ENCODE measurements around the gene SLC24A3.

The SLC24A3 gene

DNA sequence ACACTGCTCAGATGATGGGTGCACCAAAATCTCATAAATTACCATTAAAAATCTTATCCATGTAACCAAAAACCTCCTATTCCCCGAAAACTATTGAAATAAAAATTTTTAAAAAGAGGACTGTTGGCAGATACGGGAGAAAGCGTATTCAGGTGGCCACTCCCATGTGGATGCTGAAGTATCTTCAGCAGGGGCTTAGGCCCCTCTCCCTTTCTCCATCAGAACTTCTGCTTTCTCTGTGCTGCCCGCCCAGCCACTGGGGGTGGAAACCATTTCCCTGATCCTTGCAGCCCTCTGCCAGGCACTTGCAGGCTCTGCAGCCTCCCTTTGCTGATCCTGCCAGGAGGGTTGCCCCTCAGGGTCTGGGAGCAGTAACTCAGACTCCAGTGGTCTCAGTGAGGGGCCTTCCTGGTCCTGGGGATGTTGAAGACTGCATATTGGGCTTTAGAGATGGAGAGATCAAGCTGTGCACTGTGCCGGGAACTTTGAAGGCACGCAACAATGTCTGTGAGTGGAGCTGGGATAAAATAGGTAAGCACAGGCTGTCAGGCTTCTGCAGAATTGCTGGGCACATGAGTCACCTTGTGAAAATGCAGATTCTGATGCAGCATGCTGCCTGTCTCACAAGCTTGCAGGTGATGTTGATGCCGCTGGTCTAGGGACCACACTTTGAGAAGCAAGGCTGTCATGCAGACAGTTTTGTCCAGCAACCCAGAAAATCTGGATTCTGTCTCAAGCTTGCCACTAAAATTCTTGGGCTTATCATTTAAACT lies 59.6 kb downstream of the SLC24A3 start:
- H3K27ac ChIP-seq: no peak overlapping the region
- TF ChIP-seq, protein P1, sequence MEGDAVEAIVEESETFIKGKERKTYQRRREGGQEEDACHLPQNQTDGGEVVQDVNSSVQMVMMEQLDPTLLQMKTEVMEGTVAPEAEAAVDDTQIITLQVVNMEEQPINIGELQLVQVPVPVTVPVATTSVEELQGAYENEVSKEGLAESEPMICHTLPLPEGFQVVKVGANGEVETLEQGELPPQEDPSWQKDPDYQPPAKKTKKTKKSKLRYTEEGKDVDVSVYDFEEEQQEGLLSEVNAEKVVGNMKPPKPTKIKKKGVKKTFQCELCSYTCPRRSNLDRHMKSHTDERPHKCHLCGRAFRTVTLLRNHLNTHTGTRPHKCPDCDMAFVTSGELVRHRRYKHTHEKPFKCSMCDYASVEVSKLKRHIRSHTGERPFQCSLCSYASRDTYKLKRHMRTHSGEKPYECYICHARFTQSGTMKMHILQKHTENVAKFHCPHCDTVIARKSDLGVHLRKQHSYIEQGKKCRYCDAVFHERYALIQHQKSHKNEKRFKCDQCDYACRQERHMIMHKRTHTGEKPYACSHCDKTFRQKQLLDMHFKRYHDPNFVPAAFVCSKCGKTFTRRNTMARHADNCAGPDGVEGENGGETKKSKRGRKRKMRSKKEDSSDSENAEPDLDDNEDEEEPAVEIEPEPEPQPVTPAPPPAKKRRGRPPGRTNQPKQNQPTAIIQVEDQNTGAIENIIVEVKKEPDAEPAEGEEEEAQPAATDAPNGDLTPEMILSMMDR (IDR thresholded peaks at IDR 0.05): no peak
- TF ChIP-seq ZFX (IDR thresholded peaks at IDR 0.05; ENCODE audit: borderline replicate concordance): no peak

DNA sequence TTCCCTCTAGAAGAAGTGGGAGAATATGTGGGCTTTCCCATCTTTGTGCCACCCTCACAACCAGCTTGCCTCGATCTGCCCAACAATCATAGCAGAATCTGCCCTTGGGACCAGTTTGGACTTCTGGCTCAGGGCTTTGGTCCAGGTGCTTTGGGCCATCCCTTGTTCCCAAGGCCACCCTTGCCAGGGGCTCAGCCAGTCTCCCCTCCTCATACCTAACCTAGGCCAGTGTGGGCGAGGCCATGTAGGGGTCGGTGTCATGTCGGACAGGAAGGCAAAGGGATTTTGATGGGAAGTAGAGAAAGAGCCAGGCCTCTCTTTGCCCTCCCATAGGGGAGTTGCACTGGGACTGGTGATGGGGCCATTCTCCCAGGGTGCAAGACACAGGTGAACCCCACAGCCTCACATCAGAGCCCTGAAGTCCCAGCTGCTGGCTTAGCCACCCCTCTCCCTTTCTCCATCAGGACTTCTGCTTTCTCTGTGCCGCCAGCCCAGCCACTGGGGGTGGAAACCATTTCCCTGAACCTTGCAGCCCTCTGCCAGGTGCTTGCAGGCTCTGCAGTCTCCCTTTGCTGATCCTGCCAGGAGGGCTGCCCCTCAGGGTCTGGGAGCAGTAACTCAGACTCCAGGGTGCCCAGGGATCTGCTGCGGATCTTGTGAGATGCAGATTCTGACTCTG lies 60.7 kb downstream of the SLC24A3 start:
- H3K27ac ChIP-seq: no peak overlapping the region
- TF ChIP-seq, protein P1 (IDR thresholded peaks at IDR 0.05): no peak
- no peak for TF ChIP-seq ZFX (IDR thresholded peaks at IDR 0.05; ENCODE audit: borderline replicate concordance)

DNA sequence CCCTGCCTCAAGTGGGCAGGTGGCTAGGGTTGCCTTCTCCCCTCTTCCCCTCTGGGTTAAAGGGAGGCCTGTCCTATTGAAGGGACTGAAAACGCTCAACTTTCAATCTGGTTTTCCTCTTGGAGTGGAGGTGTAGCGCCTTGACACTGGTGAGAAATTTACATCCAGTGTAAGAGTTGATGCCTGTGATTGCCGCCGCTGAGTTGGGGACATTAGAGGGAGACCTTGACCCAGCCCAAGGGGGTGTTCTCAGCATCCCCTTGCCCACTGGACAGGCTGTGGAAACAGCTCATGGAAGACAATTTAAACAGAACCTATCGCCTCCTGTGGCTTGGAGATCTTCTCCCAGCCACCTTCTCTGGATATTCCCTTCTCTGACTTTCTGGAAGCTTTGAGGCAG lies 61.6 kb downstream of the SLC24A3 start:
- TF ChIP-seq, protein P1 (IDR thresholded peaks at IDR 0.05): no peak
- no peak for TF ChIP-seq ZFX (IDR thresholded peaks at IDR 0.05; ENCODE audit: borderline replicate concordance)
- no peak overlapping the region for H3K27ac ChIP-seq

DNA sequence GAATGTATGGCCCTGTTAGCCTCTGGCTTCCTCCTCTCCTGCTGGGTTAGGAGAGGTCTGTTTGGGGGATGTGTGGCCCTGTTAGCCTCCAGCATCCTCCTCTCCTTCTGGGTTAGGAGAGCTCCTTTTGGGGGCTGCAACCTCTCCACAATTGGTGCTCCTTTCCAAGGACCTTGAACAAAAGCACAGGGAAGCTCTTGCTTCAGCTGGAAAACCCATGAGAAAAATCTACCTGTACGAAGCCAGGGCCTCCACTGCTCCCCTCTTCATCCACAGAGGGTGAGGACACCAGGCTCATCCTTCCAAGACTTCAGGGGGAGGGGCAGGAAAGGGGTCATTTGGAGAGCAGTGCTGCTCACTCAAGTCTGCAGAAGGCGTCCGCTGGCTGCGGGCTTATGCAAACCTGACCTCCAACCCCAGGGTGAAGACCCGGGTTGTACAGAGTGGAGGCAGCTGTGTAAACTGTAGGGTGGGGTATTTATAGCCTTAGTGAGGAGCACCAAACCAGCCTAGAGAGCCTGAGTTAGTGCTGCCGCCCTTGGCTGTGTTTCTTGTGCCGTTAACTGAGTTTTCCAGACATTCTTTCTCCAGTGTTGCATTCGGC lies 62.1 kb downstream of the SLC24A3 start:
- no peak overlapping the region for H3K27ac ChIP-seq
- no peak for TF ChIP-seq ZFX (IDR thresholded peaks at IDR 0.05; ENCODE audit: borderline replicate concordance)
- TF ChIP-seq, protein P1 (IDR thresholded peaks at IDR 0.05): no peak

DNA sequence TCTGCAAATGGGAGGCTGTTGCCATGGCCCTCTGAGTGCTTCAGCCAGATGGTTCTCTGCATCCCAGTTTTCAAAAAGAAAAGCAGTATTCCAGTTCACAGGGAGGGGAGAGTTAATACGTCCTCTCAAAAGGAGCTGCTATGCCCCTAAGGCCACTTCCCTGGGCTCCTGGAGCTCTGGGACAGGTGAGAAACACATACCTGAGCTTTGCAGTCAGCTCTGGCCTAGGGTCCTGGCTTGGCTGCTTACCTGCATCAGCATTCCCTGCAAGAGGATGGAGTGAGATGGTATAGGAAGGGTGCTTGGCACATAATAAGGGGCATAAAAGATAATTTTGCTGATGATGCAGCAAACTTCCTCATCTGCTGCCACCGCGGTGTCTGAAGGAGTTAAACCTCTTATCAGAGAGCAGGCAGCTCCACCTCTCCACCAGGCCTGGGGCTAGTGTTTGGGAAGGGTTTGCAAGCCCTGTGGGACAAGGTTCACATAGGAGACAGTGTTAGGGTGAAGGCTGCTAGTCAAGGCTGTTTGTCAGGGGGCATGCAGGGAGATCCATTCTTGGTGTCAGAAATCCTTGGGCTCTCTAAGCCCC lies 62.7 kb downstream of the SLC24A3 start:
- TF ChIP-seq, protein P1 (IDR thresholded peaks at IDR 0.05): no peak
- no peak for TF ChIP-seq ZFX (IDR thresholded peaks at IDR 0.05; ENCODE audit: borderline replicate concordance)
- no peak overlapping the region for H3K27ac ChIP-seq

DNA sequence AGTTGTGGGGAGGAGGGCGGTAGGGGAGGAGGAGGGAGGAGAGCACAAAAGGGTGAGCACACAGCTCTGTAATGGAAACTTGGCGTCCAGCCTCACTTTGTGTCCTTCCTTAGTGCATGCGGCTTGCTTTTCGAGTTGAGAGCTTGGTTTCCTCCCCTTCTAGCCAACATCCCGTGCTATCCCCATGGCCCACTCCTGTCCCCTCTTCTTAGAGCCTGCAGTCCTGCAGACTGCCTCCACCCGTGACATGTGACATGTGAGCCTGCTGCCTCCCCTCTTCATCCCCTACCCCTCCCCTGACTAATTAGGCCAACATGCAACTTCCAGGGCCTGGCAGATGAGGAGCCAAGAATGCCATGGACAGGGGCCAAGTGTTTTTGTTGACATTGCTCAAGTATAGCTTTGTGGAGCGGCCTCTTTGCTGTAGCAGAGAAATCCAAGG lies 63.2 kb downstream of the SLC24A3 start:
- TF ChIP-seq ZFX (IDR thresholded peaks at IDR 0.05; ENCODE audit: borderline replicate concordance): no peak
- TF ChIP-seq, protein P1 (IDR thresholded peaks at IDR 0.05): no peak
- no peak overlapping the region for H3K27ac ChIP-seq
